Activated CD4-positive, alpha-beta memory T cell treated with anti-CD3 and anti-CD28 coated beads for 36 hours (primary cell): ENCODE measurements around the gene AGPAT4. TPM values are rescaled to one million over a fixed set of nuclear protein-coding genes. Genes with fewer than 3 reads are reported as not detected.

Source experiments
- CTCF ChIA-PET: fragments of 350-600 bp; sonication (Branson Sonifier 250); formaldehyde crosslinking; loops from one replicate; lab custom pipeline; 2021; ENCODE audit warnings: antibody characterized with exemption, inconsistent platforms; lab: Charles Lee
- POLR2A ChIA-PET: fragments of 350-600 bp; sonication (Branson Sonifier 250); formaldehyde crosslinking; loops from one replicate; lab custom pipeline; 2021; ENCODE audit warnings: antibody characterized with exemption; lab: Charles Lee
- DNase-seq: peaks from one replicate; pipeline ENCODE4 v3.0.0-alpha.2; 2020
- H3K27ac Mint-ChIP-seq: one replicate; pipeline ENCODE4 v1.8.0; 2021; ENCODE audit warnings: mixed read lengths
- H3K27me3 Mint-ChIP-seq: one replicate; pipeline ENCODE4 v1.8.0; 2021; ENCODE audit warnings: mixed read lengths
- H3K36me3 Mint-ChIP-seq: one replicate; pipeline ENCODE4 v1.8.0; 2021; ENCODE audit warnings: mixed read lengths
- H3K4me1 Mint-ChIP-seq: one replicate; pipeline ENCODE4 v1.8.0; 2021; ENCODE audit warnings: low read depth, mixed read lengths
- H3K4me3 Mint-ChIP-seq: one replicate; pipeline ENCODE4 v1.8.0; 2021; ENCODE audit warnings: mild to moderate bottlenecking, mixed read lengths
- H3K9me3 Mint-ChIP-seq: one replicate; pipeline ENCODE4 v1.8.0; 2021; ENCODE audit warnings: mixed read lengths
- intact Hi-C: fragments of 100-400 bp; cut with micrococcal nuclease; formaldehyde crosslinking; loops from one replicate; pipeline ENCODE4 v1.15.1; 2023
- total RNA-seq, 2 experiments: library from RNA; stranded (reverse); gene quantifications; one replicate each; pipeline ENCODE4 v1.2.3, GENCODE V29; 2021

Gene AGPAT4
- total RNA-seq, 2 experiments from 2014 or later = 4.7 to 5.6 TPM

DNA sequence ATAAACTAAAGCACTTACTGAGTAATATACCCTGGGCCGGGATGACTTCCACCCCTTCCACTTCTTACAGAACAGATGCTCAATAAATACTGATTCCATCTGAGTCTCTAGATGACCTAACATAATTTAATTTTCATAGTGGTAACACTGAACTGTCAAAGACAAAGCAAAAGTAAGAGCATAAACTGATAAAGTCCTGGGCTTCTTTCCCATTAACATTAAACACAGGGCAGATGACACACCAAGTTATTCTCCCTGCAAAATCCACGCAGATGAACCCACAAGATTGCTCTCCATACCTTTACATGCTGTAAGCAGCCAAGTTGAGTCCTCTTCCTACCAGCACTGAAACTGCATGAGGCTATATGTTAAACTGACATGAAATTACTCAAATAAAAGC, 27.1 kb downstream of the AGPAT4 start:
- no peak for DNase-seq
- peaks cover 3% of the 10 kb centered on the region for H3K9me3 Mint-ChIP-seq
- no peaks in the 10 kb centered on the region for H3K4me1 Mint-ChIP-seq
- CTCF ChIA-PET = no interaction called here
- H3K4me3 Mint-ChIP-seq = no peak overlapping the region
- peaks cover 5% of the 10 kb centered on the region for H3K36me3 Mint-ChIP-seq
- H3K27me3 Mint-ChIP-seq = no peaks in the 10 kb centered on the region
- POLR2A ChIA-PET = no interaction called here
- intact Hi-C loops = no loop called here
- no peak overlapping the region for H3K27ac Mint-ChIP-seq

- no peak overlapping the region for H3K4me3 Mint-ChIP-seq
- peaks cover 5% of the 10 kb centered on the region for H3K36me3 Mint-ChIP-seq
- intact Hi-C loops = no loop called here
- H3K27me3 Mint-ChIP-seq = no peaks in the 10 kb centered on the region
- CTCF ChIA-PET = no interaction called here
- no peak overlapping the region for H3K27ac Mint-ChIP-seq
- no peak for DNase-seq
- no peaks in the 10 kb centered on the region for H3K4me1 Mint-ChIP-seq
- peaks cover 3% of the 10 kb centered on the region for H3K9me3 Mint-ChIP-seq
- POLR2A ChIA-PET = no interaction called here
These were observed 28.5 kb downstream of the AGPAT4 start for GRCh38 chr6:161245363-161245762.

DNA sequence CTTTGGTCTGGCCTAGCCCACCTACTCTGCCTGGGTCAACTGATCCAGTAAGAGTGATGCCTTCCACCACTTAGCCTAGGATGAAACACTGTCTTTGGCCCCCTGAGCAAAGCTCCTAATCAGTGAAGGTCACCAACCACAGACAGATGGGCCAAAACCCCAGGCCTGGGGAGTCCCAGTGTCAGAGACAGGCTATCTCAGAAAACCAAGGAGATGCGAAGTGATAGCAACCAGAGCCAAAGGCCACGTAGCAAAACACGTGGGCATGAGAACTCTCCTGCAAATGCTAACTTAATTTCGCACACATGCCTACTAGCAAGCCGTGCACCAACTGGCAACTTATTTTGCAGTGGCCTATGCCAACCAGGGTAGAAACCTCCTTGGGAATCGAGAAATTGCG, 29.1 kb downstream of the AGPAT4 start:
- intact Hi-C loops = no loop called here
- no peaks in the 10 kb centered on the region for H3K4me1 Mint-ChIP-seq
- ChIA-PET CTCF (no interaction called here), POLR2A (no interaction called here)
- H3K4me3 Mint-ChIP-seq = no peak overlapping the region
- H3K27ac Mint-ChIP-seq = no peak overlapping the region
- no peak for DNase-seq
- no peaks in the 10 kb centered on the region for H3K27me3 Mint-ChIP-seq
- peaks cover 5% of the 10 kb centered on the region for H3K36me3 Mint-ChIP-seq
- H3K9me3 Mint-ChIP-seq = peaks cover 3% of the 10 kb centered on the region

DNA sequence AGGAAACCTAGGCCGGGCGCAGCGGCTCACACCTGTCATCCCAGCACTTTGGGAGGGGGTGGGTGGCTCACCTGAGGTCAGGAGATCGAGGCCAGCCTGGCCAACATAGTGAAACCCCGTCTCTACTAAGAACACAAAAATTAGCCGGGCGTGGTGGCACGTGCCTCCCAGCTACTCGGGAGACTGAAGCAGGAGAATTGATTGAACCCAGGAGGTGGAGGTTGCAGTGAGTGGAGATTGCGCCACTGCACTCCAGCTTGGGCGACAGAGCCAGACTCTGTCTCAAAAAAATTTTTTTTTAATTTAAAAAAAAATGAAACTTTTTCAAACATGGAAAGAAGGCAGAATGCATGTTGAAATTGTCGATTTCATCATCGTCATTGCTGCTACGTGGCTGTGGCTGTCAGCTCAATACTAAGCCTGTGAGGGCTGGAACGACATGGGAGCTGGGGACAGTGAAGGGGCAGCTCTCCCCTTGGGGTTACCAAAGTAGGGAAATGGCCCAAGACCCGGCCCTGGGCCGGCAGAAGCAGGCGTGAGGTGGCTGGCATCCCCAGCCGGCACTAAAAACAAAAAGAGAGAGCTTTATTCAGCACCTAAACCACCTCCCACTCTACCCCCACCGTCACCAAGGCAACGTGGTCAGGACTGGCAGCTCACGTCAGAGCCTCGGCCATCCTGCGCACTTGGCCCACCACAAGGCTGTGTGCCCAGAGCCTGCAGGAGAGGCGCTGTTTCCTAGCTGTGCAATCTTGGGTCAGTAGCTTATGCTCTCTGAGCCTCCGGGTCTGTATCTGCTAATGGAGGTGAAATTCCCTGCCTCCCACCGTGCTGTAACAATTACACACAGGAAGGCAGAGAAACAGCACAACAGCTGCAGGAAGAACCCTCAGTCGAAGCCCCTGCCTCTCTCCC, 30.8 kb downstream of the AGPAT4 start:
- ChIA-PET CTCF (interaction anchor here (0.6 to 1.0 kb wide), 2 partner anchors 26 to 131 kb away, joined by 3 read pairs; no protein-coding TSS in a partner anchor), POLR2A (no interaction called here)
- H3K36me3 Mint-ChIP-seq = peaks cover 8% of the 10 kb centered on the region
- H3K4me3 Mint-ChIP-seq = no peak overlapping the region
- H3K27ac Mint-ChIP-seq = no peak overlapping the region
- no peaks in the 10 kb centered on the region for H3K27me3 Mint-ChIP-seq
- no peak for DNase-seq
- intact Hi-C loops = no loop called here
- peaks cover 8% of the 10 kb centered on the region for H3K4me1 Mint-ChIP-seq
- H3K9me3 Mint-ChIP-seq = no peaks in the 10 kb centered on the region

DNA sequence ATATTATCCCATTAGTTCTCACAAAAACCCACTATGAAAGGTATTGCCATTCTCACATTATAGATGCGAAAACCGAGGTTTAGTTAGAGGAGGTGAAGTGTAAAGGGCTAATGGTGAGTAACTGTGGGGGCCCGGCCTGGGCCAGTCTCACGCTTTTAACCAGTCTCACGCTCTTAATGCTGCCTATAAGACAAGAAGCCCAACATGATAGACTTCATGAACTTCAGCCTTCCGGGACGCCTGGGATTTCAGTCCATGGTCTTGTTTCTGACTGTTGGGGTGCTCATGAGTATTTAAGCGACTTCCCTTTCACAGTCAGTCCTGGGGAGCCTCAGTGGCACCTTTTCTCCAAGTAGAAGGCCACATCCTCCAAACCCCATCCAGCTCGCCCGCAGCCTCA, 31.7 kb downstream of the AGPAT4 start:
- intact Hi-C loops = no loop called here
- Mint-ChIP-seq H3K4me1 (peaks cover 12% of the 10 kb centered on the region), H3K9me3 (no peaks in the 10 kb centered on the region), H3K4me3 (no peak overlapping the region), H3K27ac (no peak overlapping the region), H3K27me3 (no peaks in the 10 kb centered on the region), H3K36me3 (peaks cover 8% of the 10 kb centered on the region)
- CTCF ChIA-PET = no interaction called here
- POLR2A ChIA-PET = no interaction called here
- no peak for DNase-seq

- ChIA-PET POLR2A (interaction anchor here (1.2 kb wide), 1 partner anchor 35 kb away, joined by 5 read pairs; the partner anchor contains the start of gene AGPAT4), CTCF (no interaction called here)
- DNase-seq = no peak
- Mint-ChIP-seq H3K27ac (no peak overlapping the region), H3K27me3 (no peaks in the 10 kb centered on the region), H3K9me3 (no peaks in the 10 kb centered on the region), H3K36me3 (peaks cover 3% of the 10 kb centered on the region), H3K4me3 (no peak overlapping the region), H3K4me1 (peaks cover 29% of the 10 kb centered on the region)
- intact Hi-C loops = loop anchor here (5.0 kb wide), 1 partner anchor 247 kb away; the partner anchor contains the start of gene MAP3K4
These were observed 34.9 kb downstream of the AGPAT4 start for GRCh38 chr6:161239001-161239400.

GRCh38 chr6:161238500-161238899, 35.4 kb downstream of the AGPAT4 start:
- Mint-ChIP-seq H3K4me1 (peaks cover 29% of the 10 kb centered on the region), H3K27ac (no peak overlapping the region), H3K9me3 (no peaks in the 10 kb centered on the region), H3K27me3 (no peaks in the 10 kb centered on the region), H3K4me3 (no peak overlapping the region), H3K36me3 (peaks cover 3% of the 10 kb centered on the region)
- ChIA-PET CTCF (no interaction called here), POLR2A (no interaction called here)
- no peak for DNase-seq
- intact Hi-C loops = loop anchor here (5.0 kb wide), 1 partner anchor 246 kb away; the partner anchor contains the start of gene MAP3K4

DNA sequence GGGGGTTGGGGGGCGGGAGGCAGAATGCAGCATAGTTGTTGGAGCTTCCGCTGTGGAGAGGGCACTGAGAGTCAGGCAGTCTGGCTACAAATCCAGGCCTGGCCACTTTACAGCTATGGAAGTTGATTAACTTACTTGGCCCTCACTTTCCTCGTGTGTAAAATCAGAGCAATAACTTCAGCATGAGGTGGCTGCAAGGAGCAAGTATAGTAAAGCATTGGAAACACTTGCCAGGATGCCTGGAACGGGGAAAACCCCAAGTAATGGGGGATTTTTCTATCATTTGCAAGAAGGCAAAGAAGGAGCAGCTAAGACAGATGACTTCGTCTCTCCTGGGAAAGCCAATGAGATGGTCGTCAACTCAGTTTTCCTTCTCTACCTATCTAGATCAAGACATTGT, 35.8 kb downstream of the AGPAT4 start:
- Mint-ChIP-seq H3K36me3 (peaks cover 3% of the 10 kb centered on the region), H3K27me3 (no peaks in the 10 kb centered on the region), H3K4me3 (no peak overlapping the region), H3K27ac (no peak overlapping the region), H3K4me1 (peaks cover 29% of the 10 kb centered on the region), H3K9me3 (no peaks in the 10 kb centered on the region)
- DNase-seq = no peak
- ChIA-PET CTCF (no interaction called here), POLR2A (no interaction called here)
- intact Hi-C loops = loop anchor here (5.0 kb wide), 1 partner anchor 246 kb away; the partner anchor contains the start of gene MAP3K4

DNA sequence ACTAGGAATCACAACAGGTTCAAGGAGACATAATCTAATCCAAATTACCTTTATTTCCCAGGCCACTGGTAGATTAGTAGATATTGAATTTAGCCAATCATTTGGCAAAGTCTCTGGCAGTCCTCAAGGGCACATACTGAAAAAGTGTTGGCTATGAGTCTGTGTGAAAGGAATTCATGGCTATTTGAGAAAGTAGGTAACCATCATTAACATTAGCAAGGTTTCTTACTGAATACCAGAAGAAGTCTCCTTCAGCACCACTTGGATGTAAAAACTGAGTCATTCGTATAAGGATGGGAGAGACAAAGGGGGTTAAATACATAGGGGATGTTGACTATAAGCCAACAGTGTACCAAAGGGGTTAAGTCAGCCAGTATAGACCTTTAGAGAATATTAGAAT, 36.7 kb downstream of the AGPAT4 start:
- Mint-ChIP-seq H3K36me3 (peaks cover 3% of the 10 kb centered on the region), H3K27me3 (no peaks in the 10 kb centered on the region), H3K4me3 (no peak overlapping the region), H3K9me3 (no peaks in the 10 kb centered on the region), H3K27ac (no peak overlapping the region), H3K4me1 (peaks cover 29% of the 10 kb centered on the region)
- intact Hi-C loops = loop anchor here (2.0 to 5.0 kb wide), 2 partner anchors 38 to 245 kb away; partner anchors contain the start of genes AGPAT4 and MAP3K4
- POLR2A ChIA-PET = interaction anchor here (0.6 kb wide), 1 partner anchor 181 kb away, joined by 3 read pairs; no protein-coding TSS in a partner anchor
- DNase-seq = no peak
- CTCF ChIA-PET = no interaction called here

DNA sequence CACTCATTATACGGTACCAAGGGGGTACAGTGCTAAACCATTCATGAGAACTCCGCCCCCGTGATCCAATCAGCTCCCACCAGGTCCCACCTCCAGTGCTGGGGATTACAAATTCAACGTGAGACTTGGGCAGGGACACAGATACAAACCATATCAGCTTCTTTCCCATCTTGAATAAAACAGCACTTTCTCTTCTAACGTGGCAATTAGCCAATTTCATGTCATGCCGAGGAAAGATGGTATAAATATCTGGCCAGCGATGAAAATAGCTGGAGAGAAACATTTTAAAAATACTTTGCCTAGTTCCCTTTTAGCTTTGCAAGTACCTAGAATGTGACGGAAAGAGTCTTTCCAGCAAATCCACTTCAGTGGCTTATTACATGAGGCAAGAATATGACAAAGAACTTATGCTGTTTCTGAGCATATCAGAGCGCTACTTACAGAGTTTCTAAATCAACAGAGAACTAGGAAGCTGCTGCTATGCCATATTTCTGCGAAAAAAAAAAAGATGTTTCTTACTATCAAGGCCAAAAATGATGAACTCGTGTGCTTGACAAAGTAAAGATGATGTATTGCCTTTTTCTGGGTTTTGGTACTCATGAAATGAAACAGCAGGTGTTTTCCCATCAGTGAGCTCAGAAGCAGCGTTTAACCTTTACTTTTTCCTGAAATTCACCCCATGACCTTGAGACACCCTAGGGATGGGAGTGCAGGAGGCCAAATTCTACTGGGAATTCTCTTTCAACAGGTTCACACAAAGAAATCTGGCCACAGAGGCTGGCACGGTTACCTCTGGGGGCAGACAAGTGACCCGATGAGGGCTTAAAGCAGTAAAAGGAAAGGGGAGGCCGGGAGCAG, 37.9 kb downstream of the AGPAT4 start:
- Mint-ChIP-seq H3K9me3 (no peaks in the 10 kb centered on the region), H3K27ac (peak overlapping the region; percentile 56), H3K27me3 (no peaks in the 10 kb centered on the region), H3K4me3 (no peak overlapping the region), H3K4me1 (peaks cover 29% of the 10 kb centered on the region), H3K36me3 (peaks cover 6% of the 10 kb centered on the region)
- CTCF ChIA-PET = interaction anchor here (1.1 kb wide), 1 partner anchor 10 kb away, joined by 3 read pairs; no protein-coding TSS in a partner anchor
- POLR2A ChIA-PET = interaction anchor here (0.6 to 1.3 kb wide), 3 partner anchors 10 to 1220 kb away, joined by 3 read pairs; partner anchors contain the start of gene AGPAT4
- DNase-seq = peak; percentile 15
- intact Hi-C loops = loop anchor here (1.0 to 5.0 kb wide), 4 partner anchors 10 to 244 kb away; partner anchors contain the start of genes AGPAT4 and MAP3K4

- POLR2A ChIA-PET = no interaction called here
- Mint-ChIP-seq H3K4me1 (peaks cover 37% of the 10 kb centered on the region), H3K27me3 (no peaks in the 10 kb centered on the region), H3K9me3 (no peaks in the 10 kb centered on the region), H3K27ac (no peak overlapping the region), H3K4me3 (no peak overlapping the region), H3K36me3 (peaks cover 6% of the 10 kb centered on the region)
- DNase-seq = no peak
- intact Hi-C loops = no loop called here
- CTCF ChIA-PET = no interaction called here
These were observed 39.7 kb downstream of the AGPAT4 start for GRCh38 chr6:161233986-161234661.
